ENCODE measurements around the gene RXYLT1. TPM values are rescaled to one million over a fixed set of nuclear protein-coding genes. Genes with fewer than 3 reads are reported as not detected.

RXYLT1 gene
- total and polyA plus RNA-seq, 2 of the 8 experiments (the other 6 are each of a cell fraction or from before 2014, with no cell fraction given) = 3.8 to 10.9 TPM

DNA sequence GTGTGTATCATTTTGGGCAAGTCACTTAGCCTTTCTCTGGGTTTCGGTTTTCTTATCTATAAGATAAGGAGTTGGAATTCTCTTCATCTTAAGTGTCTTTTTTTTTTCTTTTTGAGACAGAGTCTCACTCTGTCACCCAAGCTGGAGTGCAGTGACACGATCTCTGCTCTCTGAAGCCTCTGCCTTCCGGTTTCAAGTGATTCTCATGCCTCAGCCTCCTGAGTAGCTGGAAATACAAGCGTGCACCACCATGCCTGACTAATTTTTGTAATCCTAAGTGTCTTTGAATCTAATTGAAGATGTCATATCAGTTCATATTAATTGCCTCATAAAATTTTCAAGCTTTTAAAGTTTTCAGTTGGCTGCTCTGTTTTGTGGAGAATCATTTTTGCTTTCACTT is 68.7 kb downstream of the RXYLT1 start:
- no peak overlapping the region for H3K27ac ChIP-seq (ENCODE audit: low read depth, low read length)
- peaks cover 0 to 5% (median under 1%) of the 10 kb centered on the region in 4 experiments; a peak in 1 of 7 replicates for H3K4me1 ChIP-seq (replicated peaks in 1 of 4; ENCODE audit: control insufficient read depth in 3 of 4, insufficient read depth in 4 of 4, low read length in 3 of 4)
- H2BK12ac ChIP-seq (ENCODE audit: low read depth, low read length) = no peak overlapping the region
- no peaks in the 10 kb centered on the region for H3K9me3 ChIP-seq (ENCODE audit: insufficient read depth in 2 of 2, low read depth in 1 of 2, low read length in 1 of 2)
- no peak overlapping the region for H4K8ac ChIP-seq (ENCODE audit: extremely low read depth, insufficient read depth, low read length)
- no peak overlapping the region for H3K4me3 ChIP-seq (ENCODE audit: extremely low read depth in 1 of 4, insufficient read depth in 2 of 4, low read depth in 3 of 4, low read length in 4 of 4)
- no peak overlapping the region for H2AFZ ChIP-seq (ENCODE audit: low read length)
- no peaks in the 10 kb centered on the region for H4K20me1 ChIP-seq (replicated peaks in 1 of 2; ENCODE audit: control insufficient read depth in 1 of 2, insufficient read depth in 2 of 2, low read length in 2 of 2)
- no peak for DNase-seq (ENCODE audit: low read depth in 1 of 2, low spot score in 2 of 2)
- no peak overlapping the region for H4K91ac ChIP-seq (replicated peaks; ENCODE audit: insufficient read length, low read length)
- peaks cover 8% of the 10 kb centered on the region for H3K23me2 ChIP-seq (ENCODE audit: low read depth, low read length)
- H2BK5ac ChIP-seq (ENCODE audit: low read depth, low read length) = no peak overlapping the region
- H4K5ac ChIP-seq (ENCODE audit: insufficient read length, low read depth, low read length) = no peak overlapping the region
- no peak overlapping the region for H2BK120ac ChIP-seq (replicated peaks; ENCODE audit: low read depth, low read length)
- H2BK20ac ChIP-seq (ENCODE audit: low read length) = no peak overlapping the region
- H2BK15ac ChIP-seq (ENCODE audit: low read length) = no peak overlapping the region
- no peak overlapping the region for H3K9ac ChIP-seq (replicated peaks in 1 of 4; ENCODE audit: extremely low read depth in 1 of 4, low read depth in 3 of 4, low read length in 3 of 4)
- FAIRE-seq = no peak
- H3K79me1 ChIP-seq (ENCODE audit: low read depth, low read length) = no peaks in the 10 kb centered on the region
- no peak overlapping the region for H3K23ac ChIP-seq (ENCODE audit: insufficient read length)
- H3K18ac ChIP-seq (ENCODE audit: extremely low read depth, low read length) = no peak overlapping the region
- H3K79me2 ChIP-seq (ENCODE audit: control insufficient read depth in 1 of 2, insufficient read depth in 2 of 2, low read length in 2 of 2) = peaks cover 4 to 16% of the 10 kb centered on the region in 2 experiments; a peak in 3 of 4 replicates
- no peaks in the 10 kb centered on the region for H3K36me3 ChIP-seq (ENCODE audit: control insufficient read depth in 2 of 4, insufficient read depth in 4 of 4, low read length in 3 of 4)
- H3K4ac ChIP-seq (replicated peaks; ENCODE audit: insufficient read length, low read depth, low read length) = no peak overlapping the region
- TF ChIP-seq YY1 (IDR thresholded peaks at IDR 0.05; ENCODE audit: low read depth, low read length) (no peak), BCL11A (IDR thresholded peaks at IDR 0.05; ENCODE audit: low read depth in 2 of 2, low read length in 2 of 2) (no peak), GTF2F1 (IDR thresholded peaks at IDR 0.05; ENCODE audit: borderline replicate concordance, low read depth, low read length) (no peak), BACH1 (IDR thresholded peaks at IDR 0.05; ENCODE audit: low read length) (no peak), SIX5 (IDR thresholded peaks at IDR 0.05; ENCODE audit: low read depth, low read length) (no peak), EZH2 (IDR thresholded peaks at IDR 0.05; ENCODE audit: low read depth, low read length, severe bottlenecking) (no peak), JUN (IDR thresholded peaks at IDR 0.05; ENCODE audit: low read depth, low read length) (no peak), USF2 (IDR thresholded peaks at IDR 0.05; ENCODE audit: low read length) (no peak), ATF2 (IDR thresholded peaks at IDR 0.05; ENCODE audit: low read length) (no peak), CHD1 (IDR thresholded peaks at IDR 0.05; ENCODE audit: low read depth, low read length) (no peak)
- TF ChIP-seq, protein P1, sequence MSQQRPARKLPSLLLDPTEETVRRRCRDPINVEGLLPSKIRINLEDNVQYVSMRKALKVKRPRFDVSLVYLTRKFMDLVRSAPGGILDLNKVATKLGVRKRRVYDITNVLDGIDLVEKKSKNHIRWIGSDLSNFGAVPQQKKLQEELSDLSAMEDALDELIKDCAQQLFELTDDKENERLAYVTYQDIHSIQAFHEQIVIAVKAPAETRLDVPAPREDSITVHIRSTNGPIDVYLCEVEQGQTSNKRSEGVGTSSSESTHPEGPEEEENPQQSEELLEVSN (IDR thresholded peaks at IDR 0.05) = no peak
- ChIA-PET POLR2A (ENCODE audit: partially characterized antibody) (no interaction called here), CTCF (ENCODE audit: partially characterized antibody) (interaction anchor here (1.2 kb wide), 1 partner anchor 9 kb away, joined by 3 read pairs; no protein-coding TSS in a partner anchor)
- H3K27me3 ChIP-seq (replicated peaks in 1 of 4; ENCODE audit: control insufficient read depth in 3 of 4, extremely low read depth in 1 of 4, insufficient read depth in 3 of 4, low read length in 3 of 4) = peaks cover 0 to 4% (median 2%) of the 10 kb centered on the region in 4 experiments; a peak in 2 of 7 replicates
- no peak overlapping the region for H3K56ac ChIP-seq (replicated peaks; ENCODE audit: insufficient read length, low read depth, low read length)
- no peak overlapping the region for H3K4me2 ChIP-seq (ENCODE audit: insufficient read depth in 1 of 2, low read depth in 2 of 2, low read length in 2 of 2)
- no peak overlapping the region for H3K14ac ChIP-seq (ENCODE audit: insufficient read length)
- H2AK5ac ChIP-seq (ENCODE audit: low read depth, low read length) = no peak overlapping the region
- 96% methylated on average over 4 of the region's 4 CpGs; no CpG with 5 or more reads in 1 of the 2 experiments for WGBS, 2 experiments (ENCODE audit: extremely low coverage in 1 of 2, insufficient coverage in 1 of 2, insufficient read length in 1 of 2, insufficient replicate concordance in 2 of 2, low coverage in 1 of 2, low lambda C conversion rate in 2 of 2, missing lambda C conversion rate in 1 of 2)
